SK-N-DZ (cell line): Measurements from ENCODE around the gene LTBP1.

ENCODE experiments used
- DNase-seq: peaks from one replicate; pipeline ENCODE4 v3.0.0-alpha.2; 2015; ENCODE audit warnings: low spot score

Gene LTBP1

DNA sequence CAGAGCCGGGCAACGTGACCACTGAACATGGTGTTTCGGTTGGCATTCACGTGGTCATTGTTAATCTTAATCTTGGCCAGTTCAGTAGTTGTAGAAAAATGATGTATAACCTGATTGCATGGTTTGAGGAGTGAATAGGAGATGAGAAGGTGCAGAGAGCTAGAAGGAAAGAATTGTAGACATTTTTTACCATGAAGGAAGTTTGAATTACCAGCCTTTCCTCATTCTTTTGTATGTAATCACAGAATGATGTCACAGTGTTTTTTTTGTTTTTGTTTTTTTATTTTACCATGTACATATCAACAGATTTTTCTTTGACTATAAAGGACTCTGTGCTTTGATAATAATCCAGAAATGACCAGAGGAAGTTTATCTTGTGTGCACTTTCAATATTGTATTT lies 126.3 kb downstream of the LTBP1 start:
- no peak for DNase-seq

DNA sequence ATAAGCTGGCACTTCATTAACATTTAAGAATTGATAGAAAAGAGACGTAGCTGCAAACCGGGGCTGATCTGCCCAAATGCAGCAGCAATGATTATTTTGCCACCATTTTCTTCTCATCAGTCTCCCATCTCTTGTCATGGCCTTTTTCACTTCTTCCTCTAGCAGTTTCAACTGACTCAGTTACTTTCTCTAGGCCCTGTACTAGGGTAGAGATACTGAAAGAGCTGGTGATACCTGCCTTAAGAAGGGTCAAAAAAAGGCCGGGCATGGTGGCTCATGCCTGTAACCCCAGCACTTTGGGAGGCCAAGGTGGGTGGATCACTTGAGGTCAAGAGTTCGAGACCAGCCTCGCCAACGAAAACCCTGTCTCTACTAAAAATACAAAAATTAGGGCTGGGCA lies 127.4 kb downstream of the LTBP1 start:
- no peak for DNase-seq

DNA sequence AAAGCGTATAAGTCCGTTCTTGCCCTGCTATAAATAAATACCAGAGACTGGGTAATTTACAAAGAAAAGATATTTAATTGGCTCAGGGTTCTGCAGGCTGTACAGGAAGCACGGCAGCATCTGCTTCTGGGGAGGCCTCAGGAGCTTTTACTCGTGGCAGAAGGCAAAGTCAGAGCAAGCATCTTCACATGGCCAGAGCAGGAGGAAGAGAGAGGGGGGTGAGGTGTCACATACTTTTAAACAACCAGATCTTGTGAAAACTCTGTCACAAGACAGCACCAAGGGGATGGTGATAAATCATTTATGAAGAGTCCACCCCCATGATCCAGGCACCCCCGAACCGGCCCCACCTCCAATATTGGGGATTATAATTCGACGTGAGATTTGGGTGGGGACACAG lies 130.6 kb downstream of the LTBP1 start:
- no peak for DNase-seq

DNA sequence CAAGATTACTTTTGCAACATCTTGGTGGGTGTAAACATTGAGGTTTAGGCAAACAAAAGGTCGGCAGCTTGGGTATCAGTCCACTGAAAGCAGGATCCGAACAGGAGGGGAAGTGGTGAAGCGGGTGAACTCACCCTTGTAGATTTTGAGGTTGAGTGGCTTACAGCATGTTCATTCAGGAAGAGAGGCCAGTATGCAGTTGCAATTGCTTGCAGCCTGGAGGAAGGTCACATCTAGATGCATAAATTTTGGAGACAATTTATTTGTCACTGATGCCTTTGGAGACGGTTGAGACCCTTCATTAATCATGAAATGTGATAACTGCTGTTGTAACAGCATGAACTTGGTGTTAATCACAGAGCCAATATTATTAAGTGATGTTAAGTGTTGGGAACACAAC lies 131.1 kb downstream of the LTBP1 start:
- DNase-seq = no peak

DNA sequence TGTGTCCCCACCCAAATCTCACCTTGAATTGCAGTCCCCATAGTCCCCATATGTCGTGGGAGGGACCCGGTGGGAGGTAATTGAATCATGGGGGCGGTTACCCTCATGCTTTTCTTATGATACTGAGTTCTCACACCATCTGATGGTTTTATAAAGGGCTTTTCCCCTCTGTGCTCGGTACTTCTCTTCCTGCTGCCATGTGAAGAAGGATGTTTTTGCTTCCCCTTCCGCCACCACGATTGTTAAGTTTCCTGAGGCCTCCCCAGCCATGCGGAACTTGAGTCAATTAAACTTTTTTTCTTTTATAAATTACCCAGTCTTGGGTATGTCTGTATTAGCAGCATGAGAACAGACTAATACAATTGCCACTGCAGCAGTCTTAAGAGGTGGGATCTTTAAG lies 134.9 kb downstream of the LTBP1 start:
- DNase-seq = no peak

DNA sequence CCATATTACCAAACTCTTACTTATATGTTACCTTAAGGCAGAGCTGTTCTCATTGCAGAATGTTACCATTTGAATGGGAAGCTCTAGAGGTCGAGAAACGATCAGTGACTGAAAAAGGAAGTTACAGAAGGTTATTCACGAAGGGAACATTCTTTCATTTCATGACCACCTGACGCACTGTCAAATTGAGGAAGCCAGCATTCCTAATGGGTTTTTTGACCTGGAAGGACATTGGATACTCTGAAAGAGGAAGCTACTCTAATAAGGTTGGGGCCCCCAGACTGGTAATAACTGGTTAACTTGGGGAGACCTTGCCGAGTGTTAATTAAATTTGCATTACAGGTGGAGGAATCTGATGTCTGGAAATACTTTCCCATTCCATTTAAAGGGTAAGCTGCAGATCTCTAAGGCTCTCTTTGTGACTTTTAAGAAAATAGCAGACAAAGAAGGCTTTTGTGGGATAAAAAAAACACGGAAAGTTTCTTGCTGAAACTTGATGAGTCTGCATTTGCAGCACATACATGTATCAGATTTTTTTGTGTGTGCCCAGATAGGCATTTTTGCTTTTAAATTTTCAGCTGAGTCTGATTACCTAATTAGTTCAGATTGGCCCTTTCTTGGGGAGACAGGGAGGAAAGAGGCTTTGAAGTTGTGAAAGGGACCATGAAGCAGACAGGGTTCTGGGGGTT lies 137.1 kb downstream of the LTBP1 start:
- DNase-seq = no peak

DNA sequence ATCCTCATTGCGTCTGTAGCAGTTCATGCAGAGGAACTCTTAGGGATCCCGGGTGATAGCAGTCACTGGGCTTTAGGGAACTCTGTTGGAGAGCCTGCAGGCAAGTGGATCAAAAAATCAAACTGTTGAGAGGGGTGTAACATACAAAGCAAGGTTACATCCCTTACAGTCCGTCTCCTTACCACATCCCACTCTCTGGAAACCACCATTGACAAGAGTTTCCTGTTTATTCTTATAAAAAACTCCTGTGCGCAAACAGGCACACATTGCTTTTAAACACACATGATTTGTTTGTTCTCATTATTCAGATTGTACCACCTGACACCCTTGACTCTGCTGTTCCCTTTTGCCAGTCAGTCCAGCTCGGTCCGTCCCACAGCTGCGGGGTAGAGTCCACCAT lies 137.7 kb downstream of the LTBP1 start:
- DNase-seq = no peak

DNA sequence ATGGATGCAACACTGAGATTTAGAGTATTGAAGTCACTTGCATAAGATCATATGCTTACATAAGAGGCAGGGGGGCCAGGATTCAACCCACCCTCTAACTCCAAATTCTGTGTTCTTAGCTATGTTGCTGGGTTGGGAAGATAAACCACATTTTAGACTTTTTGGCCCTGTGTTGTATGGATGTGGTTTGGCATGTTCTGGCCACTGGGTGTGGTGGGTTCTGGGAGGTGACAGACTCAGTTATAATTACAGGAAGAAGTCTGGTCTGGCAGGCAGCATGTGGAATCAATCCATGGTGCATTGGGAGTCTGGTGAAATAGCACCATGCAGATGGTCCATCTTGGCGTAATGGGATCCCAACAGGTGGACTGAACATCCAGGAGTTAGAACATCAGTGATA lies 138.9 kb downstream of the LTBP1 start:
- no peak for DNase-seq

DNA sequence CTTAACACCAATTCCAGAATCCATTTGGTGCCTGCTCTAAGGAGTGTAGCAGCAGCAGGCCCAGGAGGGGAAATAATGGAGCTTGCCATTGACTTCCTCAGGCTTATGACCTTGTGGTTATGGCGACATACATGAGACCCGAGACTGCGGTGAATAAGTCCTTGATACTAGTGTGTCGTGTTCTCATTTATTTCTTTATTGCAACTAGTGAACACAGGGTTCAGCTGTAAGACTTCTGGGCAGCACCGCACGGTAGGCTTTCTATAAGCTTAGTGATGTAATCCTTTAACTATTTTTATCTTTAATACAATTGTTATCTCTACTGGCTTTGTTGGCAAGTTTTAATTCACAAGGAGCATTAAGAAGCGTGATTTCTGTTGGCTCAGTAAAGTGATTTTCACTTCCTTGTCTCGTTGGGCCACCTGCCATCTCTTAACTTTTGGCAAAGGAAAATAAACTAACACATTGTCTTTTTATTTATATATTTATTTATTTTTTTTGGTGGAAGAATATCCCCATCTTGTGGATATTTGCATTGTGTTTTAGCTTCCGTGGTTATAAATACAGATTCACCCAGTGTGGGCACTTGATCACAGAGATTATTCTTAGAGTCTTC lies 139.8 kb downstream of the LTBP1 start:
- no peak for DNase-seq

DNA sequence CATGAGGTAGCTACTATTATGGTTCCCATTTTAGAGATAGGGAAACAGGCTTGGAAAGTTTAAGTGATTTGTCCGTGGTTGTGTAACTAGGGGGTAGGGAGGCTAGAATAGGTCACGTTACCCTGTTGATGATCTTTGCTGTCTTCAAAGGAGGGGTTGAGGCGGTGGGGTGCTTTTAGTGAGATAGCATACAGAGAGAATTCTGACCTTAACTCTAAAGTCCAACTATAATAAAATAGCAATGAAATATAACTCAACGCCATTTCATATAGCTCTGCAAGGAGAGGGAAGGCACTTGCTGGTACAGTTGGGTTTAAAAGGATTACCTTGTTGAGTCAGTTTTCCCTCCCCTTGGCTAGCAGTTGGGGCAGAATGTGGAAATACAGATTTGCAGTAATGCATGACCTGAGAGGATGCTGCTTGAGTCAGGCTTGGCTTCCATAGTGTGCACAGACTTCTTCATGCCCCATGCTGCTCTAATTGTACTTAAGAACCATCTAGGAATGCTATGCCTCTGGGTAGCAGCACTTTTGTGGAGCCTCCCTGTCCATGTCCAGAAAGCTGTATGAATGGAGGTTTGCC lies 143.9 kb downstream of the LTBP1 start:
- DNase-seq = no peak

DNA sequence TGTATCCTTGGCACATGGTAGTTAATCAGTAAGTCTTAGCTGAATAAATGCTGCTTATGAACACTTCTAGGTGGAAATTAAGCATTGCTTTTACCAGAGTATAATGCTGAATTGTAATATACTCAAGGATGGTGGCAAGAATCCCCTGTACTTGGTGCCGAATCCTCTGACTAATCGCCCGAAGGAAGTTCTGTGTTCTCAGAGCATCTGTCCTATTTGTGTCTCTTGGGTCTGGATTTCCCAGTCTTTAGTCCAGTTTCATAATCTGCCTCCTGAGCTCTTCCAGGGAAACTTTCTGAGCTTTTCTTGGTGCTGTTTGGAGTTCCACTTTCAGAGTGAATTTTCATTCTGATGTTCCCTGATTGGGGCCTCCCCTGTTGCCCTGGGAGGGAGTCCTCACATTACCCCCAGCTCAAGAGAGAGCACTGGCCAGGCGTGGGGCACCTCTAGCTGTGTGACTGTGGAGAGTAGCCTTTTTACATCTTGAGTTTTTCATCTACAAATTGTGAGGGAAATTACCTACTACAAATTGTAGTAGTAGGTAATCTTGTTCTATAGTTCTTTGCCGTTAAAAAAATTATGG lies 144.9 kb downstream of the LTBP1 start:
- no peak for DNase-seq

DNA sequence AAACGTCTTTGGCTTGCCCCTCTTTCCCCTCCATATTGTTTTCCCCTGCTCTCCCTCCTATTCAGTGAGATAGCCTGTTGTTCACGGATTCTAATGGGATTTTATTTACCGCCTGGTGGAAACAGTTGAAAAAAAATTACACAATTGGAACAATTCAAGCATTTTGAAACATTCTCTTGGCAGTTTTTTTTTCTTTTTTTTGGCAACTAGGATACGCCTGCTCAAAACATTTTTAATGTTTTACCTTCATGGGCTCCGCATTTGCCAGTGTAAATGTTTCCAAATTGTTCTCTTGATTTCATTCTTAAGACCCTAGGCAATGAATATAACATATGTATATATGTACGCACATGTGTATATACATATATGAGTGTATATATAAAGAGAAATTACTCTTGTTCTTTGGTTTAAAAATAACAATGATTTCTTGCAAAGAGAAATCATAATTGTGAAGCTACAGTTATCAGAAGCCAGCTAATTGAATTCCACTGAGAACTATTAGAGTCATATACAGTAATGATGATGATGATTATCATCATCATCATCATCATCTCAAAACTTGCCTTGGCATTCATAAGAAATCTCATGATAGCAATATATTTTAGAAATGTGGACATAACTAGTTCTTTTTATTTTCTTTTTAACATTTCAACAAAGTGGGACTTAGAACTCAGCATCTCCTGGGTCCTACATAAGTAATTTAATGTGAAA lies 146.7 kb downstream of the LTBP1 start:
- no peak for DNase-seq

DNA sequence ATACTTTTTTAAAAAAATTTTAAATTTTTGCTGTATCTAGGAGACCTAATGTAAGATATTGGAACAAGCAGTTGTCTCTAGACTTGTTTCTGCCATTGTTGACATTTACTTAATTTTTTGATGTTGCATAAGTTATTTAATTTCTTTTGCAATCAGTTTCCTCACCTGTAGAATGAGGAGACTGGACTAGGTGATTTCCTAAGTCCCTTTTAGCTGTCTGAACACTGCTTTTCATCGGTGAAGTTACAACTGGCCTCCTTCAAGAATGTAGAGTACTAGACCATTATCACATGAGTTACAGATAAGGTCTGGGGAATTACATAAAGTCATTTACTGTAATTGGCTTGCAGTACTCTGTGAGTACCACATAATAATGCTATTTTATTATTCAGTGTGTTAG lies 147.6 kb downstream of the LTBP1 start:
- DNase-seq = no peak

DNA sequence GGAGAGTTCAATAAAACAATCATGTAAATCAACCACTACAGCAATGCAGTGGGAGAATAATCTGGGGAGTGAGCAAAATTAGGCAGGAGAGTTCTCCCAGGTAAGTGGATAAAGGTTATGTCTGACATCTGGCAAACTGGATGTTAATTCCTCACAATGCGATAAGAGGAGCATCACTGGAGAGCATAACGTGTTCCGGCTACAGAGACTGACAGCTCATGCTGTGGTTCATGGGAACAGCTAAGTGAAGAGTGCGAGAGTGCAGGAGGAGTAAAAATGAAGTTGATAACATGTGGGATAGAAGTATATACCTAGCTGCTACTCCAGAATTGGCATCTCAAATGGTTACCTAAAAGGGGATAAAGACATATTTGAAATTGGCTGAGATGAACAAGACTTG lies 153.2 kb downstream of the LTBP1 start:
- DNase-seq = no peak

DNA sequence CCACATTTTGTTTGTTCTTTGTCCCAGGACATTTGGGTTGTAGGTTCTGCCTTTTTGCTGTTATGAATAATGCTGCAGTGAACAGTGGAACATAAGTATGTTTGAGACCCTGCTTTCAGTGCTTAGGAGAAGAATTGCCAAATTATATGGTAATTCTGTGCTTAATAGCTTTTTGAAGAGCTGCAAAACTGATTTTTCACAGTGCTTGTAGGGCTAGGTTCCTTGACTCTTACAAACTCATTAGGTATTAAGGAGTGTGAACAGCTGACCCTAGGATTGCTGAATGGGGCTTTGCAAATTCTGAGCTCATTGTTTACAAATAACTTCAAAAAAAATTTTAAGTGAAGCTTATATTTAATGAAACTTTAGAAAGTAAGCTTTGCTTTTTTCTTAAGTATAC lies 154.2 kb downstream of the LTBP1 start:
- no peak for DNase-seq

DNA sequence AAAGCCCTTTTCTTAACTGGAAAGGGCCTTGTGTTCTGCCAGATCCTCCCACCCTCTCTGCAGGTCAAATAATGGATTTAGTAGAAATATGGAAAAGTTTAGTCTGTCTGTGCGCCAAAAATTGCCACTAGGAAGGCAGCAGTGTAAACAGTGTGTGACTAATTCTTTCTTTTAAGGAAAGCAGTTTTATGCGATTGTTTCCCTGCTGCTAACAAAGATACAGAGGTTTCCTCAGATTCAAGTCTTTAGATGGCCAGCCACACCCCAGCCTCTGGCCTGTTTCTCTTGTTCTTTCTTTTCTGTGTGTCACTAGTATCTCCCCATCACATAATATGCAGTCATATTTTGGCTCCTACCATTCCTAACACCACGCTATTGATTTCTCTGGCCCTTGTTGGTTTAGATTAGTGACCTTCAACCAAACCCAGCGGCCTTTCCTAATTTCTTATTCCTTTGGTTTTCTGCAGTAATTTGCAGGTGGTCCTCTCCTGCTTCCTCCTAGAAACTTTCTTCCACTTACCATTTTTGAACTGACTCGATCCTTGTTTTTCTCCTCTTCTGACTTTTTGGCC lies 157.4 kb downstream of the LTBP1 start:
- DNase-seq = no peak

DNA sequence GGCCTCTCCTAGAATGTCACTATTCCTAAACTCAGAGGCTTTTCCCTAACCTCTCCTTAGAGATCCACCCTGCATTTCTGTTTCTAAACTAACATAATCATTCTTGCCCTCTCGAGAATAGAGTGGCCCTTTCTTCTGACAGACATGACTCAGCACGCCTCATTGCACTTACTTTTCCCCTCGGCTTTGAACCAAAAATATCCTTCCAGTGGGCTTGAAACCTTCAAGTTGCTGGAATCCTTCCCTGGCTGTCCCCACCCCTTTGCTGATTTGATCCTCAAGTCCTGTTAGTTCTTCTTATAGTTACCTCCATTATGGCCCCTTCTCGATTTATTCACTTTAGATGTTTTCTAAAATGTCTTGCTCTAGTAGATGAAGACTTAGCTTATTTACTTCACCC lies 158.0 kb downstream of the LTBP1 start:
- DNase-seq = no peak

DNA sequence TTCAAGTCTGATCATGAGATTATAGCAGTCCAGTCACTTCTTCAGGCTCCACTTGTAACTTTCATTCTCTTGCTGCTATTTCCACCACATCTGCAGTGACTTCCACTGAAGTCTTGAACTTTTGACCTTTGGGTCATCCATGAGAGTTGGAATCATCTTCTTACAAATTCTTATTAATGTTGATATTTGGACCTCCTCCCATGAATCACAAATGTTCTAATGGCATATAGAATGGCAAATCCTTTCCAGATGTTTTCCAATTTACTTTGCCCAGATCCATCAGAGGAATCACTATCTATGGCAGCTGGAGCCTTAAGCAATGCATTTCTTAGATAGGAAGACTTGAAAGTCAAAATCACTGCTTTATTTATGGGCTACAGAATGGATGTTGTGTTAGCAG lies 159.4 kb downstream of the LTBP1 start:
- no peak for DNase-seq

DNA sequence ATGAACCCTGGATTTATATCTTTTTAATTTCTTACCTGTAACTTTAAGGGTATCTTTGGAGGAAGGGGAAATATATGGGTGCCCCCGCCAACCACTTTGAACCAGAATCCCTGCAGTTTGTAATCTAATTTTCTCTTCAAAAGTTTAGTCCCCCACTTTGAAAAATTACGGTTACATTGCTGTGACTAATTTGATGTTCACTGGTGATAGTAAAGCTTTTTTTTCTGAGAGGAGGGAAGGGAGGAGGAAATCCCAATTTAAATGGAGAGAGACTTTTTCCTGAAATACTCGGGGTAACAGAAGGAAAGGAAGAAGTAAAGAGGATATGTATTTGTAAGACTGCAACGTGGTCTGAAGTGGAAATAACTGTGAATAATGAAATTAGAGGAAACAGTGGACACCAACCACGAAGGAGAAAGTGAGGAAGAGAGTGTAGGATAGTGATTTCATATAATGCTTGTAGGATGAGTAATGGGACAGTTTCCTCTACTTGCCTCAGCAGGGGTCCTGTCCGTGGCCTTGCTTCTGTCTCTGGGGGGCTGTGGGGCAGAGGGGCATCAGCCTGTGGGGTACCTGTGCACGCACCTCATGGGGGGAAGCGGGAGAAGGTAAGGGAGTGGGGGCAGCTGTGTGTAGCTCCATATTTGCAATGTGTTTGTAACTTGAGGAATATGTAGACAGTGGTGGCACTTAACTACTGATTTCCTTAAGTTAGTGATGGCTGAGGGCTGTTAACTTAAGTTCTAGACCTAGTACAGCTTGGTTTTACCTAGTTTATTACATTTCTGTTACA lies 161.1 kb downstream of the LTBP1 start:
- DNase-seq = no peak

DNA sequence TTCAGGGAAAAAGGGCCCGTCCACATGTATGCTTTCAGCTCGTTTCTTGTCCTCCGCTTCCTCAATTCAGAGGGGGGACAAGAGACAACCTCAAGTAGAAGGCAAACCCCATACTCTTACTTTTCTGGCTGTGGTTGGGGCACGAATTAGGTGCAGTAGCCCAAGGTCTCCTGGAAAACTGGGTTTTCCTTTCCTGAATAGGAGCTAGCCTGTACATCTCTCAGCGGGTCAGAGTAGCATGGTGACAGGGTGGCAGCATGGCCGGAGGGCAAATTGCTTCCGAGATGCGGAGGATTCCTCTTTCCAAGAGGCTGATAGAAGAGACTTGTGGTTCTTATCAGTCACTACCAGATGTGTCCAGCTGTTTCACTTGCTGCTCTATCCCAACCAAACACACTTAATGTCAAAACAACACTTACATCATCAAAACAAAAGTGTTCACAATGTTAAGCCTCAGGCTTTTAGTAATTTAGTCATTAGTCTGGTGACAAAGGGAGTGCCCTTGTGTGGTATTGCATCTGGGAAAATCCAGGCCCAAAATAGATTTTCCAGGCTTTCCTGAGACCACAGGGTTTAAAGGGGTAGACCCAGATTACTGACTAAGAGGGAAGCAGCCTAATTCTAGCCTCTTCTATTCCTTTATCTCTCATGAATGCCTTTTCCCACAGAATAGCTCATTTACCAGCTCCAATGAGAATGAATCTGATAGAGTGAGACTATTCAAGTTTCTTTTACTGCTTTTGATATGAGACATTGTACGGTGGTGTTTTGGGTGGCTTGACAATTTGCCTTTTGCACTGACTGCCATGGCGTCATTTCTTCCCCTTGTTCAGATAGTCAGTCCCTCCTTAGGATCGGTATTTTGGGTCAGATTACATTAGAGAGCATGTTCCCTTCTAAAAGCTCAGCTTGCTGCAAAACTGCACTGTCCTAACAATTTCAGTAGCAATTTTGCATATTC lies 162.0 kb downstream of the LTBP1 start:
- no peak for DNase-seq
